UCSD-AML1 (cell line): ENCODE results near the gene HMGB2.

Experiments
- DNase-seq: peaks from one replicate; lab custom pipeline; 2025; ENCODE audit not compliant: unreplicated experiment; lab: John Stamatoyannopoulos, UW

Gene HMGB2

DNA sequence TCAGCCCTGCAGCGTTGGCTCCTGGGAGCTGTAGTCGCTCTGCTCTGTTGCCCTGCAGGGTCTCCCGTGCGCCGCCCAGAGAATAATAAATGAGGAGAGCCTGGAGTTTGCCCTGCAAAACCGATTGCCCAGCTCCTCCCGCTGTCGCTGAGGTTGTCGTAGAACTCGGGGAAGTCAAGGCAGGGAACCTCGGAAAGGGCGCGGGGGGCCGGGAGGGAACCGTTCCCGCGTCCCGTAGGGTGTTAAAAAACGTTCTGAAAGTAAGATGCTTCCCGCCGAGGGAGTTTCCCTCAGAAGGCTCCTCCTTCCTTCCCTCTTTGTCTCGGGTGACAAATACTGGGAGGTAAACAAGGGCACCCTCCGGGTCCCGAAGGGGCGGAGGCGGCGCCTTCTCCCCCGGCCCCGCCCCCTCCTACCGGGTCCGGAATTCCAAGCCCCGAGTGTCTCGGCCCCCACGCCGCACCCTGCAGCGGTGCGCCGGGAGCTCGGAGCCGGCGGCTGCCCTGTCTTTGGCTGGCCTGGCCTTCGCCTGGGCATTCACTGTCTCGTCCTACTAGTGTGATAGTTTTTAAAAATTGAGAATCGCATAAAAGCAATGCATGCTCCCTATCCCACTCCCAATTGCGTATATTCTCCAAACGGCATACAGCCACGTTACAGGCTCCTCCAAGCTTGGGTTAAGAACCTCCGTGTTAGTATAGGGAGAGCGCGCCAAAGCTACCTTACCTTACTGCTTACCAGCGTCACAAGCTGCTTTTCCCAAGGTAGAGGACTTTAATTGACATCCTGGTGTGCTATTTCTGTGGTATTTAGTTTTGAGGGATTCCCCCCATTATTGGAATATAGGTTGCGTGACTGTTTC is 964 bp upstream of the HMGB2 start:
- DNase-seq, result peak; percentile 85

GRCh38 chr4:173333658-173334084 is 487 bp downstream of the HMGB2 start:
- DNase-seq, result no peak

- no peak for DNase-seq
Observed at GRCh38 chr4:173332963-173333657, 1.0 kb downstream of the HMGB2 start.

DNA sequence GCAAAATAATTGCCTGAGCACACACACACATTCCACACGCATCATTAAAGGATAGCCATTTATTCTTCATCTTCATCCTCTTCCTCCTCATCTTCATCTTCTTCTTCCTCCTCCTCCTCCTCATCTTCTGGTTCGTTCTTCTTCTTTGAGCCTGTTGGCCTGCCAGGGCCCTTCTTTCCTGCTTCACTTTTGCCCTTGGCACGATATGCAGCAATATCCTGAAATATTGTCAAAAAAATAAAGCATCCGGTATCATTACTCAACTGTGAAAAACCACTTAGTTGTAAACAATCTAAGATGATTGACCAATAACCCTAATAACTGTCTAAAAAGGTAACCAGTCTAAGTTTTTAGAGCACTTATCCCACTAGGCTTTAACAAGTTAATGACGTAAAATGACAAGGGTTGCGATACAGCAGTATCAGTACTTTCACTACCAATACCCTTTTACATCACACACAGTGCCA is 2.1 kb downstream of the HMGB2 start:
- no peak for DNase-seq

GRCh38 chr4:173330590-173330989 is 3.6 kb downstream of the HMGB2 start:
- no peak for DNase-seq

- DNase-seq, result no peak
Observed at GRCh38 chr4:173328236-173328901, 5.8 kb downstream of the HMGB2 start.

DNA sequence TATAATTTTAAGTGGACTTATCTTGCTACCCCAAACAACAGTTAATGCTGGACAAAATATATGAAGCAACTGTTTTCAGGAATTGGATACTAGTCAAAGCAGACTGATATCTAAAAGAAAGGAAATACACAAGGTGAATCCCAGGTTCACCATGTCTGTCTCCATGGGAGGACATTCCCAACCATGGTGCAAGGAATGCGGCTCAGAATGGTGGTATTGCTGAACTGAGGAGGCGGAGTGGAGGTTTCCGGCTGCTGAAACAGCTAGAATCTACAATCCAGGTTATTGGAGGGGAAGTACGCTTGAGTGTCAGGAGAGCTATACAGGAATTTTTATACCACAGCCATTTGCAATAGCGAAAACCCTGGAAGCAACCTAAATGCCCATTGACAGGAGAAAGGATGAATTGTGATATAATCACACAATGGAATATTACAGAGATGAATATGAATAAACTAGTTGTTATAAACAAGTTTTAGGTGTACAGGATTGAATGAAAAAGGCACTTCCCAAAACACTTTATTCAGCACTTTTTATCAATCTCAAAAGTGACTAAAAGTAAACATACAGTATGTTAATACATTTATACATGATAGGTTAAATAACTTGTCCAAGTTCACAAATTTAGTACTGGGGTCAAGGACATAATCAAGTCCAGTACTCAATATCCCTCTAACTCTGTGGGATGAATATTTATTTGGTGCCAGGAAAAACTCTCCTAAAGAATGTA is 9.0 kb downstream of the HMGB2 start:
- DNase-seq, result no peak

DNA sequence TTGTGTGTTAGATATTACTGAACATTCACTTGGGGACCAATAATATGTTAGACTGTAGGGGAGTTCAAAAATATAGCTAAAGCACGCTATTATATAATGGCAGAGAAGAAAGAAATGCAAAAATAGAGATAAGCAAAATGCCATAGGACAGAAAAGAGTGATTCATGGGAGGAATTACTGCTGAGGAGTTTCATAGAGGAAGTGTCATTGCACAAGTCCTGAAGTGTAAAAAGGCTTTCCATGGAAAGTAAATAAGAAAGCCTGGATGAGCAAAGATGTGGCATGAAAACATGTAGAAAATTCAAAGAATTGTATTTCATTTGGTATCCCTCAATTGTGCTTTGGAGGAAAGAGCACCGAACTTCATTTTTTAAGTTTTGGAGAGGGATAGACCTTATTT is 14.5 kb downstream of the HMGB2 start:
- no peak for DNase-seq

- no peak for DNase-seq
Observed at GRCh38 chr4:173318648-173319211, 15.4 kb downstream of the HMGB2 start.

GRCh38 chr4:173318240-173318639 is 15.9 kb downstream of the HMGB2 start:
- DNase-seq, result no peak

- DNase-seq, result no peak
Observed at GRCh38 chr4:173317004-173317403, 17.2 kb downstream of the HMGB2 start.

- no peak for DNase-seq
Observed at GRCh38 chr4:173316060-173316459, 18.1 kb downstream of the HMGB2 start.

DNA sequence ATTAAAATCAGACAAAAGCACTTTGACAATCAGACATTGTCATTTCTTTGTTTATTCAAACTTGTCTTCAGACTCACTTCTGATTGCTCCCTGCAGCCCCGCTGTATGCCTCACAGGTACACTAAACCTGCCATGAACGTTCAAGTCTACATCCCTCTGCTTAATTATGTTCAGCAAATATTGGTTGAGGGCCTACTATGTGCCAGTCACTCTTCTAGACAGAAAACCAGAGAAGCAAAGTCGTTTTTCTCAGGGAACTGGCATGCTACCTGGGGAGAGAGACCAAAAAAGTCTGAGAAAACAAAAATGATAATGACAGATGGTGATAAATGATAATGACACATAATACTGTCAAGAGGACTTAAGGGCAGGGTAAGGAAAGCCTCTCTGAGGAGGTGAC is 19.4 kb downstream of the HMGB2 start:
- no peak for DNase-seq

DNA sequence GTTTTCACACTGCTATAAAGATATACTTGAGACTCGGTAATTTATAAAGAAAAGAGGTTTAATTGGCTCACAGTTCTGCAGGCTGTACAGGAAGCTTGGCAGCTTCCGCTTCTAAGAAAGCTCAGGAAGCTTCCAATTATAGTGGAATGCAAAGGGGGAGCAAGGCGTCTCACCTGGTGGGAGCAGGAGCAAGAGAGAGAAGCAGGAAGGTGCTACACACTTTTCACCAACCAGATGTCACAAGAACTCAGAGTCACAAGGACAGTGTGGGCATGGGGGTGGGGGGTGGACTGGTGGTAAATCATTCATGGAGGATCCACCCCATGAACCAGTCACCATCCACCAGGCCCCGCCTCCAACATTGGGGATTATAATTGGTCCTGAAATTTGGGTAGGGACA is 22.8 kb downstream of the HMGB2 start:
- DNase-seq, result no peak

DNA sequence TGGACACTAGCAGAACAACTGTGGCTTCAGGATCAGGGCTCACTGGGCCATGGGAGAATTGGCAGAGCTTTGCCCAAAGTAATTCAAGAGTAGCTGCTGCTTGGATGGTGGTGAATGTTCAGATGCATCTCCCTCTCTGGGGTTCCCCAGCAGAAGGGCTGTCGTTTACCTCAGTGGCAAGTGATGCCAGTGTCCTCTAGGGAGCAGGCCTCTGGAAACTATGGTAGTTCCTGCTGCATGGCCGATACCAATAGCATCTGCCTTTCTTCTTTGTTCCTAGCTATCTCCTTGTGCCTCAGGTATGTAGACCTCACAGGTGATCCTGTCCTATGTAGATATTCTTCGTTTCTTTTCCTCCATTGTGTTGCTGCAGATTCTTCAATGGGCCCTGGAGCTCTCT is 26.4 kb downstream of the HMGB2 start:
- no peak for DNase-seq

GRCh38 chr4:173301518-173302201 is 32.5 kb downstream of the HMGB2 start:
- no peak for DNase-seq

DNA sequence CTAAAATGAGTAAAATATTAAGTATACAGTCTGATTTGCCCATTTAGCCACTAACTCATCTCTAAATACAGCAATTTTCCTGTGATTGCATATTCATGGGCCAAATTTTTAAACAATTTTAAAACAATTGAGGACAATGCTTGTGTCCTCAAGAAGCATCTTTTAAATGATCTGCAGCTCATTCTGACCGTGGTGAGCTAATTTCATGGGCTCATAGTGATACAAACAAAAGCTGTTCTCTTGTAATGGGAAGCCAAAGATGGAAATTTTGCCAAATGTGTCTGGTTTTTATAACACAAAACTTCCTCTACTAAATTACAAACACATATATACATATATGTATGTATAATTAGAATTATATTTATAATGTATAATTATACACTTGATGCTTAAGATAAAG is 39.7 kb downstream of the HMGB2 start:
- no peak for DNase-seq

DNA sequence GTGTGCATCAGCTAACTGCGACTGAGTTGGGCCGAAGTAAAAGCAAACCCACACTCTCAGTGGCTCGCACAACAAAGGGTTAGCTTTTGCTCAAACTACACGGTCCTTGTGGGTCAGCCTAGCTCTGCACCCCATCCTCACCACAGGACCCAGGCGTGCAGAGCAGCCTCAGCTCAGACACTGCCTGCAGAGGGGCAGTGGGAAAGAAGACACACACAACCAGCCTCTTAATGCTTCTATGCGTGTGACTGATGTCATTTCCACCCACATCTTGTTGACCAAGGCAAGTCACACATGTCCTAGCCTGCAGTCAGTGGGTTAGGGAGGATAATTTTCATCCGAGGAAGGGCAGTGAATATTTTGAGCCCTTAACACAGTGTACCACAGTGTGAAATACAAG is 40.5 kb downstream of the HMGB2 start:
- no peak for DNase-seq

GRCh38 chr4:173291899-173292298 is 42.3 kb downstream of the HMGB2 start:
- DNase-seq, result no peak

DNA sequence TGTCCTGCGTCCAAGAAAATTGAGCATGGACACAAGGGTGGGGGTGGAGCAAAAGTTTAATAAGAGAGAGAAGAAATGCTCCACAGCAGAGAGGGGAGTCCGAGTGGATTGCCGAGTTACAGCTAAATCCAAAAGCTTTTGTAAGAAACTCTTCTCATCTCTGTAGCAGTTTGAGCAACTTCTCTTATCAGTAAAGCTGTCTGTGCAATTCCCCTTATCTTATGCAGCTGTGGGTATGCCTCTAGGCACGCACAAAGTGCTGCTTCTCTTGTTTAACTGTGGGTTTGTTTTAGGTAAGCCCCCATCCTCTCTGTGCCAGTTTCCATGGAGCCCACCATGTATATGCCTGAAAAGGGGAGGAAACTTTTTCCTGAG is 44.8 kb downstream of the HMGB2 start:
- no peak for DNase-seq
